Body of pancreas (tissue), 4 donors: ENCODE results near the gene PSMD10. TPM values are rescaled to one million over a fixed set of nuclear protein-coding genes. Genes with fewer than 3 reads are reported as not detected.

Experiments
- ATAC-seq: fragments of 150-250 bp; one replicate; pipeline ENCODE4 v1.9.1; 2016
- DNase-seq, 4 donors: peaks; one replicate each; pipeline ENCODE4 v3.0.0-alpha.2; 2019
- H3K27ac ChIP-seq, 4 donors: fragments of 200-600 bp; sonication (generic); 1 replicate in 3 of 4; 2 replicates in 1 of 4; pipeline versions ENCODE4 v1.5.1 to v1.6.1; 2016 to 2019; ENCODE audit warnings: mild to moderate bottlenecking in 1 of 4, mixed read lengths in 1 of 4, moderate library complexity in 1 of 4
- H3K27me3 ChIP-seq, 2 donors: fragments of 200-600 bp; sonication (generic); one replicate each; pipeline ENCODE4 v1.6.0; 2016; ENCODE audit warnings: mild to moderate bottlenecking in 1 of 2
- H3K36me3 ChIP-seq, 2 donors: fragments of 200-600 bp; sonication (generic); replicated peaks in 1 of 2; 2 replicates each; pipeline ENCODE4 v1.5.1; 2016; ENCODE audit warnings: low read depth in 2 of 2; ENCODE audit not compliant: insufficient read depth in 1 of 2
- H3K4me1 ChIP-seq: fragments of 200-600 bp; sonication (generic); one replicate; pipeline ENCODE4 v1.6.0; 2016
- H3K4me3 ChIP-seq, 2 donors: fragments of 200-600 bp; sonication (generic); 1 replicate in 1 of 2; 2 replicates in 1 of 2; pipeline ENCODE4 v1.5.1; 2016 to 2019
- H3K9me3 ChIP-seq, 3 donors: fragments of 200-600 bp; sonication (generic); 1 replicate in 2 of 3; 2 replicates in 1 of 3; pipeline ENCODE4 v1.5.1; 2016
- POLR2A ChIP-seq, 3 donors: fragments of 450-650 bp; IDR thresholded peaks; one replicate each; pipeline ENCODE4 v1.6.1; 2016; ENCODE audit warnings: antibody characterized with exemption in 3 of 3, mild to moderate bottlenecking in 2 of 3
- WGBS, 2 donors: methylation state at CpG; one replicate each; pipeline ENCODE4 v1.1.5; 2017; 5-methylcytosine and 5-hydroxymethylcytosine counted together
- intact Hi-C: fragments of 100-400 bp; cut with DNase I; formaldehyde crosslinking; loops from one replicate; pipeline ENCODE4 v1.15.1; 2023
- total RNA-seq, 2 donors: library from RNA; depleted of rRNA; stranded (reverse); fragments of >200 nt; gene quantifications; one replicate each; pipeline ENCODE4 v1.1.0, GENCODE V29; 2016
- TF ChIP-seq, protein P1 (sequence below), 7 experiments: fragments of 450-650 bp in 4 of 7; fragments of 200-600 bp in 3 of 7; sonication (generic) in 3 of 7; IDR thresholded peaks; one replicate each; pipeline ENCODE4 v1.5.1; 2016 to 2019; ENCODE audit warnings: antibody characterized with exemption in 7 of 7

The PSMD10 gene
- total RNA-seq, 2 donors from 2014 or later, result 14.8 to 26.5 TPM

DNA sequence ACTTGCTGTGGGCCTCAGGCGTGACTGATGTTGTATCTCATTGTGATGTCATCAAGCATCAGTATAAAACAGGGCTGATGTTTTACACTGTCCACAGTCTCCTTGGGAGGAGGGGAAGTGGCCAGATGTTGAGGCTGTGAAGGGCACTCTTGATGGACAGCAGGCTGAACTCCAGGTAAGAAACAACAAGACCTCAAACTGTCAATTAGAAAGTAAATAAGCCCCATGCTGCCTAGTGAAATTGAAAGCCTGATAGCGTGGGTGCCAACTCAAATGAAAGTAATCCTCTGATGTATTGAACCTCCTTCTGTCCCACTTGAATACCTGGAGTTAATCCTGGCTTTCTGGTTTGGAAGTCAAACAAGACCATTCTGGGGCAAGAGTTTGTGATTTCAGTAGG lies 26.7 kb downstream of the PSMD10 start:
- WGBS, 2 donors, result 69 to 95% methylated on average over 2 of the region's 2 CpGs
- DNase-seq (no peak), ATAC-seq (no peak)
- no peaks in the 10 kb centered on the region for H3K4me1 ChIP-seq
- intact Hi-C loops, result no loop called here
- no peak overlapping the region for H3K27ac ChIP-seq
- no peaks in the 10 kb centered on the region for H3K9me3 ChIP-seq
- TF ChIP-seq, protein P1, sequence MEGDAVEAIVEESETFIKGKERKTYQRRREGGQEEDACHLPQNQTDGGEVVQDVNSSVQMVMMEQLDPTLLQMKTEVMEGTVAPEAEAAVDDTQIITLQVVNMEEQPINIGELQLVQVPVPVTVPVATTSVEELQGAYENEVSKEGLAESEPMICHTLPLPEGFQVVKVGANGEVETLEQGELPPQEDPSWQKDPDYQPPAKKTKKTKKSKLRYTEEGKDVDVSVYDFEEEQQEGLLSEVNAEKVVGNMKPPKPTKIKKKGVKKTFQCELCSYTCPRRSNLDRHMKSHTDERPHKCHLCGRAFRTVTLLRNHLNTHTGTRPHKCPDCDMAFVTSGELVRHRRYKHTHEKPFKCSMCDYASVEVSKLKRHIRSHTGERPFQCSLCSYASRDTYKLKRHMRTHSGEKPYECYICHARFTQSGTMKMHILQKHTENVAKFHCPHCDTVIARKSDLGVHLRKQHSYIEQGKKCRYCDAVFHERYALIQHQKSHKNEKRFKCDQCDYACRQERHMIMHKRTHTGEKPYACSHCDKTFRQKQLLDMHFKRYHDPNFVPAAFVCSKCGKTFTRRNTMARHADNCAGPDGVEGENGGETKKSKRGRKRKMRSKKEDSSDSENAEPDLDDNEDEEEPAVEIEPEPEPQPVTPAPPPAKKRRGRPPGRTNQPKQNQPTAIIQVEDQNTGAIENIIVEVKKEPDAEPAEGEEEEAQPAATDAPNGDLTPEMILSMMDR (IDR thresholded peaks at IDR 0.05), result no peak
- no peak for TF ChIP-seq POLR2A (IDR thresholded peaks at IDR 0.05)
- no peaks in the 10 kb centered on the region for H3K36me3 ChIP-seq
- no peak overlapping the region for H3K4me3 ChIP-seq
- no peaks in the 10 kb centered on the region for H3K27me3 ChIP-seq

DNA sequence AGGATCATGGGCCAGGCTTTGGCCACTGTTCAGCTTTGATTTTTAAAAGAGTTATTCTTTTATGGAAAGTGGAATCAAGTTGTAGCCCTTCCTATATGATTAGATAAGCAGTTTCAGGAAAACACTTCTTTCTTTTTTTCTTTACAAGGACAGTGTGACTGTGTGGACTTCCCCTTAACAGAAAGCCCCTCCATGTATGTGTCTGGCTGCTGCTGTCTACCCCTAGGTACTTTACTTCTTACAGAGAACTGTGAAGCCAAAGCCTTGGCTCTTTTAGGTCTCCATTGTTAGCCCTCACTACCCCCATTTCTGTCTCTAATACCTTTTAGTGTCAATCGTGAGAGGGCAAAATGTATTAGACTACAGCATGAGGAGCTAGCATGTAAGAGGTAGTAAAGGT lies 27.3 kb downstream of the PSMD10 start:
- intact Hi-C loops, result no loop called here
- WGBS, 2 donors, result 38 to 83% methylated on average over 1 of the region's 1 CpG

DNA sequence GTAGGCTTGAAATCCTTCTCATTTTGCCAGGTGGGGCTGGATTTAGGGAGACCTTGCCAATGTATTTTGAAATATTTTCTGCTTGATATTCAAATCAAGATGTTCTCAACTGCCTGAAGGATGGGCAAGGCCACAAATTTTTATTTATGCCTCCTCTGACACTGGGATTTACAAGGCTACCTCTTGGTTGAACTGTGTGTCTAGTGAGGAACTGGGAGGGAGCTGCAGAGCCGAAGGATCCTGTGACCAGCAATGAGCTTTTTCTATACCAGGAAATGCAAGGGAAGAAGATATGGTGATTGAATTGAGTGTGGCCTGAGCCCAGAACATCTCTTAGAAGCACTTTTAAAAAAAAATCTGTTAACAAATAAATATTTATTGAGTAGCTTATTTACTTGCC lies 31.5 kb downstream of the PSMD10 start:
- no peaks in the 10 kb centered on the region for H3K27me3 ChIP-seq

More for the DNA sequence above, 27.3 kb downstream of the PSMD10 start:
- no peak overlapping the region for H3K4me3 ChIP-seq
- no peak overlapping the region for H3K27ac ChIP-seq
- no peak for TF ChIP-seq POLR2A (IDR thresholded peaks at IDR 0.05)
- TF ChIP-seq, protein P1 (IDR thresholded peaks at IDR 0.05), result no peak
- H3K9me3 ChIP-seq, result no peaks in the 10 kb centered on the region
- DNase-seq, result no peak
- no peaks in the 10 kb centered on the region for H3K27me3 ChIP-seq
- ATAC-seq, result no peak
- no peaks in the 10 kb centered on the region for H3K36me3 ChIP-seq
- H3K4me1 ChIP-seq, result no peaks in the 10 kb centered on the region

DNA sequence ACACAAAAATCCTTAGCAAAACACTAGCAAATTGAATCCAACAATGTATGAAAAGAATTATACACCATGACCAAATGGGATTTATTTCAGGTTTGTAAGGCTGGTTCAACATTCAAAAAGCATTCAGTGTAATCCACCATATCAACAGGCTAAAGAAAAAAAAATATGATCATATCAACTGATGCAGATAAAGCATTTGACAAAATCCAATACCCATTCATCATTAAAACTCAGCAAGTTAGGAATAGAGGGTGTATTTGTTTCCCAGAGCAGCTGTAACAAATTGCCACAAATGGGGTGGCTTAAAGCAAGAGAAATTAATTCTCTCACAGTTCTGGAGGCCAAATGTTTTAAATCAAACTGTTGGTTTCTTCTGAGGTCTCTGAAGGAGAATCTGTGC lies 35.8 kb downstream of the PSMD10 start:
- no peak for TF ChIP-seq POLR2A (IDR thresholded peaks at IDR 0.05)
- TF ChIP-seq, protein P1 (IDR thresholded peaks at IDR 0.05), result no peak
- no peaks in the 10 kb centered on the region for H3K4me1 ChIP-seq
- DNase-seq (no peak), ATAC-seq (no peak)
- H3K27me3 ChIP-seq, result no peaks in the 10 kb centered on the region
- H3K9me3 ChIP-seq, result no peaks in the 10 kb centered on the region
- H3K27ac ChIP-seq, result no peak overlapping the region
- intact Hi-C loops, result no loop called here
- no peak overlapping the region for H3K4me3 ChIP-seq
- H3K36me3 ChIP-seq, result no peaks in the 10 kb centered on the region

More for the DNA sequence above, 31.5 kb downstream of the PSMD10 start:
- 75 to 80% methylated on average over 1 of the region's 1 CpG for WGBS, 2 donors
- no peaks in the 10 kb centered on the region for H3K9me3 ChIP-seq
- H3K4me1 ChIP-seq, result no peaks in the 10 kb centered on the region
- DNase-seq (no peak), ATAC-seq (no peak)
- no peak overlapping the region for H3K4me3 ChIP-seq
- intact Hi-C loops, result no loop called here
- no peak overlapping the region for H3K27ac ChIP-seq
- H3K36me3 ChIP-seq, result no peaks in the 10 kb centered on the region
- no peak for TF ChIP-seq POLR2A (IDR thresholded peaks at IDR 0.05)
- TF ChIP-seq, protein P1 (IDR thresholded peaks at IDR 0.05), result no peak

DNA sequence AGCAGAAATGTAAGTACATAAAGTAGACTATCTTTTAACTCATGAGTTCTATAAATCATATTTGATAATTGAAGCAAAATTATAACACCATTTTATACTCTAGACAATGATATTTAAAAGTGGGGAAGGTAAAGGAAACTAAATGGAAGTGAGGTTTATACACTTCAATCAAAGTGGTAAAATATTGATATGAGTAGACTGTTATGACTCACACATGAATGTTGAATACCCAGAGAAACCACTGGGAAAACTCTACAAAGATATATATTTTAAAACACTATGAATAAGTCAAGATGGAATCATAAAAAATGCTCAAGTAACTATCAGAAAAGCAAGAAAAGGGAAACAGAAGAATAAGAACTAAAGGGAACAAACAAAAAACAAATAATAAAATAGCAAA lies 38.1 kb downstream of the PSMD10 start:
- no peak for ATAC-seq
- intact Hi-C loops, result no loop called here
- no peaks in the 10 kb centered on the region for H3K27me3 ChIP-seq

More for the DNA sequence above, 38.1 kb downstream of the PSMD10 start:
- DNase-seq, result no peak
- Histone ChIP-seq H3K4me3 (no peak overlapping the region), H3K4me1 (no peaks in the 10 kb centered on the region), H3K9me3 (no peaks in the 10 kb centered on the region), H3K27ac (no peak overlapping the region), H3K36me3 (no peaks in the 10 kb centered on the region)
- TF ChIP-seq, protein P1 (IDR thresholded peaks at IDR 0.05), result no peak
- TF ChIP-seq POLR2A (IDR thresholded peaks at IDR 0.05), result no peak
